T47D (cell line): ENCODE results near the gene TYW5.
A peak's percentile ranks its signal among the peaks of the same experiment; 100 is the strongest.

Source experiments
- DNase-seq, 2 experiments: peaks; one replicate each; pipeline versions ENCODE4 v3.0.0 to v3.0.0-alpha.2; 2011 to 2012; ENCODE audit warnings: low read depth in 1 of 2, low spot score in 1 of 2
- JUND ChIP-seq: IDR thresholded peaks from 2 replicates; pipeline ENCODE4 v1.6.1; 2012; ENCODE audit warnings: low read depth
- in situ Hi-C: cut with HindIII; loops from 2 replicates; pipeline ENCODE4 v1.10.0; 2016; ENCODE audit warnings: low sequenced_read_pairs, low pct_unique_long_range_greater_than_20kb

Gene TYW5

GRCh38 chr2:199955339-199956061 is at the start of gene TYW5, which contains the start of gene MAIP1:
TSS of gene TYW5 (minus strand) at chr2:199955491. CDS start at chr2:199955470, 21 bp downstream.
TSS of gene MAIP1 (plus strand) at chr2:199955582. CDS start at chr2:199955799, 217 bp downstream.
- peak; percentile 83 to 88 for DNase-seq
- in situ Hi-C loops, result no loop called here
- TF ChIP-seq JUND, result no peak

GRCh38 chr2:200003444-200003843 is 48.2 kb upstream of the TYW5 start:
- in situ Hi-C loops, result no loop called here
- no peak for TF ChIP-seq JUND

GRCh38 chr2:200000444-200001163 is 45.3 kb upstream of the TYW5 start:
- in situ Hi-C loops, result no loop called here
- DNase-seq, result no peak
- TF ChIP-seq JUND, result no peak

More at GRCh38 chr2:200003444-200003843, 48.2 kb upstream of the TYW5 start:
- DNase-seq, result no peak

- no peak for TF ChIP-seq JUND
- in situ Hi-C loops, result no loop called here
Measured at GRCh38 chr2:199999166-199999565, 43.9 kb upstream of the TYW5 start.

GRCh38 chr2:199997296-199997695 is 42.0 kb upstream of the TYW5 start:
- DNase-seq, result no peak
- in situ Hi-C loops, result no loop called here
- TF ChIP-seq JUND, result no peak

More at GRCh38 chr2:199999166-199999565, 43.9 kb upstream of the TYW5 start:
- no peak for DNase-seq

GRCh38 chr2:199994896-199995295 is 39.6 kb upstream of the TYW5 start:
- in situ Hi-C loops, result no loop called here
- no peak for TF ChIP-seq JUND
- no peak for DNase-seq

GRCh38 chr2:199994371-199994770 is 39.1 kb upstream of the TYW5 start:
- DNase-seq, result no peak
- in situ Hi-C loops, result no loop called here
- no peak for TF ChIP-seq JUND

GRCh38 chr2:199992296-199992695 is 37.0 kb upstream of the TYW5 start:
- no peak for TF ChIP-seq JUND
- in situ Hi-C loops, result no loop called here
- DNase-seq, result no peak

- in situ Hi-C loops, result no loop called here
- DNase-seq, result no peak
- TF ChIP-seq JUND, result no peak
Measured at GRCh38 chr2:199991691-199992090, 36.4 kb upstream of the TYW5 start.

GRCh38 chr2:199989822-199990221 is 34.5 kb upstream of the TYW5 start:
- TF ChIP-seq JUND, result no peak
- no peak for DNase-seq
- in situ Hi-C loops, result no loop called here

GRCh38 chr2:199988151-199988550 is 32.9 kb upstream of the TYW5 start:
- in situ Hi-C loops, result no loop called here
- TF ChIP-seq JUND, result no peak
- no peak for DNase-seq

- DNase-seq, result no peak
- in situ Hi-C loops, result no loop called here
- no peak for TF ChIP-seq JUND
Measured at GRCh38 chr2:199987586-199987985, 32.3 kb upstream of the TYW5 start.

- no peak for TF ChIP-seq JUND
- in situ Hi-C loops, result no loop called here
- peak in 1 of 2 experiments; percentile 74 for DNase-seq
Measured at GRCh38 chr2:199985625-199986207, 30.4 kb upstream of the TYW5 start.
